GM18909 (cell line): ENCODE measurements around the gene DCLK1.

Experiments used
- ATAC-seq: cut with Tn5 transposase; IDR thresholded peaks from one replicate; pipeline ENCODE4 v1.9.1; 2021; ENCODE audit warnings: mild to moderate bottlenecking; ENCODE audit not compliant: unreplicated experiment, poor library complexity

Gene DCLK1

DNA sequence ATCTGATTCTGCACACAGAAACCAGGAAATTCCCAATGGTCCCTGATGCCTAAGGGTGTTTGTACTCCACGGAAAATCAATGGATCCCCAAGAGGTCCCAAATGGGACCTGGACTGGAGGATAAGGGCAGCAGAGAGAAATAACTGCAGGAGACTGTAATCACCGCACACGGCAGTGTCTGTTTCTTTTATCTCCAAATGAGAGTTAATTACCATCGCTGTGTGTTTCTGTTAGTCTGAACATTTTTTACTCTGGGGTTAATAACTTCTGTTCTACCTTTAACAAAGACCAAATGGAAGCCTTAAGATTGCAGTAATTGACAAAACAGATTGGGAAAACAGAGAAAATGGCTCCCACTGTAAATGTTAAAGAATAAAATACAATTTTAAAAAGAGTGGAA is 320.9 kb downstream of the DCLK1 start:
- no peak for ATAC-seq

GRCh38 chr13:35808846-35809245 is 322.3 kb downstream of the DCLK1 start:
- no peak for ATAC-seq

DNA sequence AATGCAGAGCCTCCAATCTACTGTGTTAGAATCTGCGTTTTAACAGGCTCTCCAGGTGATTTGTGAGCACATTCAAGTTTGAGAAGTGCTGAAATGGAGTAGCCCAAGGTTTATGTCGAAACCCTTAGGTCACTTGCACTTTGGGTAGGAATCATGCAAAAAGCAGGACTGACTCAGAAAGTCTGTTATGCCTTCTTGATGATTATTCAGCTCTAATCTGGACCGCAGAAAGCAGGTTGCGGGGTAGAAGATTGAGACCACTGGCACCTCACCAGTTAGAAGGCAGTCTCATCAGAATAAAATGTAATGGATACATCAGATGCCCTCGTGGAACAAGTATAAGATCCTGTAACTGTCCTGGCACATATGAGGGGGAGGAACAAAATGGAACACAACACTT is 326.3 kb downstream of the DCLK1 start:
- ATAC-seq = no peak

- no peak for ATAC-seq
Measured at GRCh38 chr13:35797991-35798390, 333.2 kb downstream of the DCLK1 start.

- ATAC-seq = no peak
Measured at GRCh38 chr13:35797244-35797643, 333.9 kb downstream of the DCLK1 start.

GRCh38 chr13:35796623-35797022 is 334.6 kb downstream of the DCLK1 start:
- no peak for ATAC-seq

DNA sequence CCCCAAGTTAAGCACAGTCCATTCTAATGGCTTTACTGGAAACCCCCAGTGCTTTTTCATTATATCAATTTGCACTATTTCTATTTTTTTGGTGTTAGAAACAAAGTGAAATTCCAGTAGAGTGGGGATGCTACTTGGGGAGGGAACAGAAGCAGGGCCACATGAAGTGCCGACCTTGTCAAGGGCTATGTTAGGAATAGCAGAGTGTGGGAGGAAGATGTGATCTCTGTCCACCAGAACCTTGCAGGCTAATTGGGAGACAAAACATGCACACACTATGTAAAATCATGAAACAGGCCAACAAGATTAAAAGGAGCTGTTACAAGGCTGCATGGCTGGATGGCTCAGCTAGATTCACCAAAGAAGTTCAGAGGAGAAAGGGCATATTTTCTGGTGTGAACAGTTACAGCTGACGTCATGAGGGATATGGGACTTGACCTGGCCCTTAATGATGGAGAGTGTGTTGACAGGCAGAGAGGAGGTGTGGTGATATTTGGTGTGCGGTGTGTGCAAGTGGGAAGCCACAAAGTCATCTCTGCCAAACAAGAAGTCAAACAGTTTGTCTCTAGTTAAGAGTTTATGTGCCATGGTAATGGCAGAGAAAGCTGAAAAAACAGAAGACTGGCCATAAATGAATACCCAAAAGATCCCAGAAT is 336.3 kb downstream of the DCLK1 start:
- no peak for ATAC-seq

- no peak for ATAC-seq
Measured at GRCh38 chr13:35793823-35794222, 337.4 kb downstream of the DCLK1 start.

DNA sequence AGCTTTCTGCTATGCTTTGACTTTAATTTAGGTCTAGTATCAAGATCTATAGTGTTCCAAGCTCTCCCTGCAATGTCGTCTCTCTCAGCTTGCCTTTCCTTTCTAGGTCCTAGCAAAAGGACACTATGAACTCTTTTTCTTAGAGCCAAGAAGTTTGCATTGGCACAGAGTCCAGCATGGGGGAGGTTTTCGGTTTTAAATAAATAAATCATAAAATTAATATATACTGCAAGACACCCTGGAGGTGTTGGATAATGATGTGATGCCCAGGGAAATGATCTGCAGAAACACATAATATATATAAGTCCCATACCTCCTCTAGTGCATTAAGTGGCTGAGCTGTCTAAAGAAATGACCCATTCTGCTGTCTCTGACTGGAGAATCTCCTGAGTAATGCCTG is 338.3 kb downstream of the DCLK1 start:
- no peak for ATAC-seq

GRCh38 chr13:35792021-35792420 is 339.2 kb downstream of the DCLK1 start:
- no peak for ATAC-seq

DNA sequence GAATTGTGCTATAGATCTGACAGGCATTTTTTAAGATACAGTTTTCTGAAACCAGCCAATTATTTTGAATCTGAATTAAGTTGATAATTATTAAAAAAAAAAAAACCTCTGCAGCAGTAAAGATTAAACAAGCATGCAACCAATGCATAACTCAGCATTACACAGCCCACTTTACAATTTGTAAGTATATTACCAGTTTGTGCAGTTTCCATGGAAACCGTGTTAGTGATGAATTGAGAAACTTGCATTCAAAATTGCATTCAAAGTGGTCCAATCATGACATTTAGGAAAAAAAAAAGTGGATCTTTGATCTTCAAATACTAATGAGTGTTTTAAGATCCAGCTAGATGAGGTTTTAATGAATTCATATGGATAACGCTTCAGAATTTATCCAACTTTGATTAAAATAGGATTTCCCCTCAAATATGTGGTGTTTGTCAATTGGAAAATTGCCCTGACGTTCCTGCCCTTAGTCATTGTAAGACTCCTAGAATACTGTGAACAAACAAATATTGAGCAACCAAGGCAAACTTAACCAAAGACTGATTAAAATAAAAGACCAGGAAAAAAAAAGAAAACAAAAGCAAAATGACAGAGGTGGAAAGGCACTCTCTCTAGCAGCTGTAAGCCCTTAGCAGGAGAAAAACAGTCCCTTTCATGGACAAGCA is 339.9 kb downstream of the DCLK1 start:
- ATAC-seq = no peak

DNA sequence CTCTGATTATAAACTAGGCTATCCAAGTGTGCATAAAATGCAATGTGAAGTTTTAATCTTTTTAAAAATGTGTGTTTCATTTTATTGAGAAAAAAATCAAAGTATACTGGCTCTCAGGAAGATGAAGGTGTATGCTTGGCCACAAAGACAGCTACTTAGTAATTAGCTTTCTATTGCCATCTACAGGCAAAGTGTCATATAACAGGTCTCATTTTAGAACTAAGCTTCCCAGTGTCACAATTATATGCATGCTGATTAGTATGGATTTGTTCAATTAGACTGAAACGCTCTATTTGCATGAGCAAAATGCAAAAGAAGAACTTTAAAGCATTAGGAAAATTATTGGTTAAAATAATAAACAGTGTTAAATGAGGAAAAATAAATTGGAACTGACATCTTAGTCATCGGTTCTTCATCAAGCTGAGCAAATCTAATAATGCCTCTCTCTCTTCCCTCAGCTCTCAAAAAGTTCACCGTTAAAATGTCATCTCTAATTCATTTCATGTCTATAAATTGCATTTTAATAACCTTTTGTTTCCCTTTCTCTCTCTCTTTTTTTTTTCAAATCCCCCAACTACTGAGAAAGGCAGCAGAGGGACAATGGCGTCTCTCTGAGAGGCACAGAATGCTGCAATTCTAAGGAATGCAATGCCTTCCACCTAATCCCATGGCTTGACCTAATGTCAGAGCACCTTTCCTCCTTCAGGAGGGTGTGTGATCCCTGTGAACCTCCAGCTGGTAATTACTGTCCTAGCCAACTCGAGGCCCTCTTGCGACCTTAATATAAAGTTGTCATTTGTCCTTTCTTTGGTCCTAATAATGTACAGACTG is 341.6 kb downstream of the DCLK1 start:
- peak; percentile 87 for ATAC-seq

- ATAC-seq = no peak
Measured at GRCh38 chr13:35787937-35788336, 343.2 kb downstream of the DCLK1 start.

DNA sequence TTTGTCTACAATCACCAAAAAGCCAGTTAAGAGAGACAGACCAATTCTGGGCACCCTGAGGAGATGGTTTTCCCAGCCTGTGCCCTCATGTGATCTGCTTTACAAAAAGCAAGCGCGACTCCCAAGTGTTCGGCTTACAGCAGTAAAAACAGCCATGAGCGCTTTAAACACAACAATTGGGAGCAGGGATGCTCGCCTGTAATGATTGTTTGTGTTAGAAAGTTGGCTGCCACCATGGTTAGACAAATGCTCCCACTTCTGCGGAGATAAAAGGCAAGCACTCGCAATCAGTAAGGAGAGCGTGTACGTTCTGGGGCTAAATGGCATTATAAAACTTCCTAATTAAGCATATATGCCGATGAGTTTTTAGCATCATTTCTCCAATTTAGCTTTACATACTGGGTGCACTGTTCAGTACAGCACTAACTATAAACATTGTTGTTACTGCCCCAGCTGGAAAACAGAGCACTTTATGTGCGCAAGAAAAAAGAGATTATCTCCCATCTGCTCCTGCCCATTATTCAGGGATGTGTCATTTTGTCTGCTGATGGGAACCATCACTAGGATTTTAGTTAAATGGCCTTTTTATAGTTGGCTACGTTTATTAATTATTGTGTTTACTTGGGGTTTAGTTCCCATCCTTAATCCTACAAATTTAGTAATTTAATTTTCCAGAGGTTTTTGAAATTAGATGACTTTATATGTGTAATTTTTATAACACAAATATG is 345.4 kb downstream of the DCLK1 start:
- no peak for ATAC-seq

GRCh38 chr13:35784286-35784951 is 346.8 kb downstream of the DCLK1 start:
- ATAC-seq = no peak

DNA sequence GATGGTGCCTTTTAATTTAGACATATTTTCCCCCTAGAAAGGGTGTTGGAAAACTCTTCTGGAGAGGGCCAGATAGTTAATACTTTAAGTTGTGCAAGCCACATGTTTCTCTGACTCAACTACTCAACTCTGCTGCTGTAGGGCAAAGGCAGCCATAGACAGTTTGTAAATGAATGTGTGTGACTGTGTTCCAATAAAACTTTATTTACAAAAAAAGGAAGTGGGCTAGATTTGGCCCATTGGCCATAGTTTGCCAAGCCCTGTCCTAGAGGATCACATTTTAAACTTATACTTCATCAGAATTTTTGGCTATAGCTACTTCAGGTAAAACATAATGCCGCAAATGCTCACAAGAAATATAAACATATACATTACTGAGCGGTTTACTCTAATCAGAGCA is 348.4 kb downstream of the DCLK1 start:
- ATAC-seq = no peak

GRCh38 chr13:35781036-35782000 is 349.9 kb downstream of the DCLK1 start:
- ATAC-seq = no peak

DNA sequence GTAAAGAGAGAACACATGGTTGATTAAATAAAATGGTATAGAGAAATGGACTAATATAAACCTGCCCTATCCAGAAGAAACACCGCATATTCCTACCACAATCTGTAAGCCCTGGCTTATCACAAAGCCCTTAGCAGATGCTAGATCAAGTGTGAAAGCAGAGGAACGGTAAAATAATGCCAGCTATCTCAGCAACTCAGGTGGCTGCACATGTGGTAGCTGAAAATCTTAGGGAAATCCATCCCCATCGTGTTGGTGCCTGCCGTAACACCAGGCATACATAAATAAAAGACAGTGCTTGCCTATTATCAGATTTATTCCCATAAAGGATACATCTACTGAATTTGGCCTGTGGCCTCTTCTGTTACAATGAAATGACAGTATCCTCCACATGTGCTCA is 350.6 kb downstream of the DCLK1 start:
- no peak for ATAC-seq

DNA sequence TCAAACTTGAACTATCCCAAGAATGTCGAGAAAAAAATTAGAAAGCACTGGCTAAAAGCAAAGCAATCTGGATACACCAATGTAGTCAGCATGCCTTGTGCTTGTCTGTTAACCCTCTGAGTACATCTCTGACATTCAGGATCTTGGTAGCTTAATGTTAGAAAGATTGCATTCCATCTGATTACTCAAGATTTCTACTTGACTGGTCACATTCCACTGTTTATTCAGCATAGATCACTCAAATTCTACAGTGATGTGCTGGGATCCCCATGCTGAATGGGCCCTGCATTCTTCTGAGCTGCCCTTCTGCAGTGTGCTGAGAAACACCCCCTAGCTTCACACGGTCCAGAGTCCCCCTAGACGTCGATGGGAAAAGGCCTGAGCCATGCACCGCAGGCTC is 359.3 kb downstream of the DCLK1 start:
- ATAC-seq = no peak
